Measurements from ENCODE around the gene SERP1.

DNA sequence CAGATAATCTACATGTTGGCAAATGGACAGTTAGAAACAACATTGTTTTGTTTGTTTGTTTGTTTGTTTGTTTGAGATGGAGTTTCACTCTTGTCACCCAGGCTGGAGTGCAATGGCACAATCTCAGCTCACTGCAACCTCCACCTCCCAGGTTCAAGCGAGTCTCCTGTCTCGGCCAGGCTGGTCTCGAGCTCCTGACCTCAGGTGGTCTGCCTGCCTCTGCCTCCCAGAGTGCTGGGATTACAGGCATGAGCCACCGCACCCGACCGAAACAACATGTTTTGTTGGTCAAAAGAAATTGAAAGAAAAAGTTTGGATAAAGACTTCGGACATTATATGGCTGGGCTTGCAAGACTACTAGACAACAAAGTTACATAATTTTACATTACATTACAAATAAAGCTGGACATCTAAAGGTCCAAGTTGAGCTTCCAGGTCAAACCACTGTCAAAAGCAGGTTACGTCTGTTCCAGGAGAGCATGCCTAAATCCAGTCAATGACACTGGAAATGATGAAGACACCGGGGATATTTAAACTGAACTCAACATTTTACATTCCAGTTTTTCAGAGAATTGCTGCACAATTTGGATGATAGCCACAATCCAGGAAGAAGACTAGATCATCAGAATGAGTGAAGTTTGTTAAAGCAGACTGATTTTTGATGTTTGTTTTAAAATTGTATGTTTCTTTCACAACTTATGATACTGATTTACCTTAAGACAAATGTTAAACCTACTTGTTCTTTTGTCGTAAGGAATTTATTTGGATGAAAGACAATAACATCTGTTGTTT is 18.6 kb downstream of the SERP1 start:
- TF ChIP-seq, protein P1, sequence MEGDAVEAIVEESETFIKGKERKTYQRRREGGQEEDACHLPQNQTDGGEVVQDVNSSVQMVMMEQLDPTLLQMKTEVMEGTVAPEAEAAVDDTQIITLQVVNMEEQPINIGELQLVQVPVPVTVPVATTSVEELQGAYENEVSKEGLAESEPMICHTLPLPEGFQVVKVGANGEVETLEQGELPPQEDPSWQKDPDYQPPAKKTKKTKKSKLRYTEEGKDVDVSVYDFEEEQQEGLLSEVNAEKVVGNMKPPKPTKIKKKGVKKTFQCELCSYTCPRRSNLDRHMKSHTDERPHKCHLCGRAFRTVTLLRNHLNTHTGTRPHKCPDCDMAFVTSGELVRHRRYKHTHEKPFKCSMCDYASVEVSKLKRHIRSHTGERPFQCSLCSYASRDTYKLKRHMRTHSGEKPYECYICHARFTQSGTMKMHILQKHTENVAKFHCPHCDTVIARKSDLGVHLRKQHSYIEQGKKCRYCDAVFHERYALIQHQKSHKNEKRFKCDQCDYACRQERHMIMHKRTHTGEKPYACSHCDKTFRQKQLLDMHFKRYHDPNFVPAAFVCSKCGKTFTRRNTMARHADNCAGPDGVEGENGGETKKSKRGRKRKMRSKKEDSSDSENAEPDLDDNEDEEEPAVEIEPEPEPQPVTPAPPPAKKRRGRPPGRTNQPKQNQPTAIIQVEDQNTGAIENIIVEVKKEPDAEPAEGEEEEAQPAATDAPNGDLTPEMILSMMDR (IDR thresholded peaks at IDR 0.05; ENCODE audit: poor library complexity): no peak
- TF ChIP-seq EZH2 (IDR thresholded peaks at IDR 0.05; ENCODE audit: borderline replicate concordance): no peak

Measured in hepatocyte (in vitro differentiated cells).